Coronary artery (tissue), 2 donors: ENCODE data around the gene NCK2.
A peak's percentile ranks its signal among the peaks of the same experiment; 100 is the strongest.

Source experiments
- DNase-seq: peaks from one replicate; pipeline ENCODE4 v3.0.0-alpha.2; 2017; ENCODE audit warnings: low spot score
- H3K27ac ChIP-seq, 2 donors: fragments of 200-600 bp; sonication (generic); one replicate each; pipeline ENCODE4 v1.5.1; 2016 to 2019
- H3K4me3 ChIP-seq: fragments of 200-600 bp; sonication (generic); 2 replicates; pipeline ENCODE4 v1.5.1; 2016; ENCODE audit warnings: mild to moderate bottlenecking, moderate library complexity
- CTCF ChIP-seq: fragments of 200-600 bp; sonication (generic); IDR thresholded peaks from one replicate; pipeline ENCODE4 v1.5.1; 2019; ENCODE audit warnings: antibody characterized with exemption

NCK2 gene

GRCh38 chr2:105870062-105870461 lies 125.3 kb downstream of the NCK2 start:
- peak; percentile 68 for DNase-seq
- H3K27ac ChIP-seq: no peak overlapping the region
- no peak overlapping the region for H3K4me3 ChIP-seq
- no peak for TF ChIP-seq CTCF

GRCh38 chr2:105870858-105871257 lies 126.1 kb downstream of the NCK2 start:
- no peak for TF ChIP-seq CTCF
- DNase-seq: peak; percentile 31
- Histone ChIP-seq H3K27ac (no peak overlapping the region), H3K4me3 (no peak overlapping the region)

GRCh38 chr2:105872142-105872728 lies 127.5 kb downstream of the NCK2 start:
- peak; percentile 62 for DNase-seq
- TF ChIP-seq CTCF: no peak
- Histone ChIP-seq H3K4me3 (no peak overlapping the region), H3K27ac (no peak overlapping the region)

- DNase-seq: peak; percentile 60
- Histone ChIP-seq H3K27ac (no peak overlapping the region), H3K4me3 (no peak overlapping the region)
- TF ChIP-seq CTCF: no peak
Observed at GRCh38 chr2:105872830-105873229, 128.1 kb downstream of the NCK2 start.

GRCh38 chr2:105873281-105873680 lies 128.6 kb downstream of the NCK2 start:
- Histone ChIP-seq H3K27ac (no peak overlapping the region), H3K4me3 (no peak overlapping the region)
- TF ChIP-seq CTCF: no peak
- DNase-seq: no peak

GRCh38 chr2:105873721-105874120 lies 129.0 kb downstream of the NCK2 start:
- Histone ChIP-seq H3K27ac (no peak overlapping the region), H3K4me3 (no peak overlapping the region)
- DNase-seq: peak; percentile 58
- no peak for TF ChIP-seq CTCF

- TF ChIP-seq CTCF: no peak
- no peak for DNase-seq
- H3K27ac ChIP-seq: no peak overlapping the region
- H3K4me3 ChIP-seq: no peak overlapping the region
Observed at GRCh38 chr2:105874466-105874865, 129.8 kb downstream of the NCK2 start.
